PC-9 (cell line): ENCODE results near the gene NTNG1.

Experiments
- EZH2 ChIP-seq: fragments of 200-600 bp; sonication (generic); IDR thresholded peaks from 2 replicates; pipeline ENCODE4 v1.8.0; 2017; ENCODE audit warnings: antibody characterized with exemption, low read depth
- TF ChIP-seq, protein P1 (sequence below): fragments of 200-600 bp; sonication (generic); conservative IDR thresholded peaks from 2 replicates; pipeline ENCODE4 v1.6.1; 2017; ENCODE audit warnings: mixed run types, antibody characterized with exemption, mild to moderate bottlenecking, moderate library complexity

DNA sequence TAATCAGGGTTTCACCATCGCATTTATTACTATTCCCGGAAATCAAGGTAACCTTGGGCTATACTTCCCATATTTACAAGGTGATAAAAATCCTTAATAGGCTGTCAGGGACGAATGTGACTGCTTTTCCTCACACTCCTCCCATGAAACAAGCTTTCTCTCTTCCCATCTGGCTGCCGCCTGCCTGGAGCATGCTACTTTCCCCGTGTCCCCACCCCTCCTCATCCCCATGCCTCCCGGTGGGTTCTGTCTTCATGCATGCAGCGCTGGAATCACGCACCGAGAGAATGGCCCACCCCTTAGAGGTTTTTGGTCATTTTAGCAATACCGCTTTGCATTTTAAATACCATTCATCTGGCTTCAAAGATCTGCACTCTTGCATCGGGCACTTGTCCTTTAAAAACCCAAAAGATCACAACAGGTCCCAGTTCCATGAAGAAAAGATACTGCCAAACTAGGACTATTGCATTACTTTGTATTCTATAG, 339.1 kb downstream of the NTNG1 start:
- TF ChIP-seq, protein P1, sequence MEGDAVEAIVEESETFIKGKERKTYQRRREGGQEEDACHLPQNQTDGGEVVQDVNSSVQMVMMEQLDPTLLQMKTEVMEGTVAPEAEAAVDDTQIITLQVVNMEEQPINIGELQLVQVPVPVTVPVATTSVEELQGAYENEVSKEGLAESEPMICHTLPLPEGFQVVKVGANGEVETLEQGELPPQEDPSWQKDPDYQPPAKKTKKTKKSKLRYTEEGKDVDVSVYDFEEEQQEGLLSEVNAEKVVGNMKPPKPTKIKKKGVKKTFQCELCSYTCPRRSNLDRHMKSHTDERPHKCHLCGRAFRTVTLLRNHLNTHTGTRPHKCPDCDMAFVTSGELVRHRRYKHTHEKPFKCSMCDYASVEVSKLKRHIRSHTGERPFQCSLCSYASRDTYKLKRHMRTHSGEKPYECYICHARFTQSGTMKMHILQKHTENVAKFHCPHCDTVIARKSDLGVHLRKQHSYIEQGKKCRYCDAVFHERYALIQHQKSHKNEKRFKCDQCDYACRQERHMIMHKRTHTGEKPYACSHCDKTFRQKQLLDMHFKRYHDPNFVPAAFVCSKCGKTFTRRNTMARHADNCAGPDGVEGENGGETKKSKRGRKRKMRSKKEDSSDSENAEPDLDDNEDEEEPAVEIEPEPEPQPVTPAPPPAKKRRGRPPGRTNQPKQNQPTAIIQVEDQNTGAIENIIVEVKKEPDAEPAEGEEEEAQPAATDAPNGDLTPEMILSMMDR: no peak
- no peak for TF ChIP-seq EZH2
